ENCODE results near the gene PTPRM.

DNA sequence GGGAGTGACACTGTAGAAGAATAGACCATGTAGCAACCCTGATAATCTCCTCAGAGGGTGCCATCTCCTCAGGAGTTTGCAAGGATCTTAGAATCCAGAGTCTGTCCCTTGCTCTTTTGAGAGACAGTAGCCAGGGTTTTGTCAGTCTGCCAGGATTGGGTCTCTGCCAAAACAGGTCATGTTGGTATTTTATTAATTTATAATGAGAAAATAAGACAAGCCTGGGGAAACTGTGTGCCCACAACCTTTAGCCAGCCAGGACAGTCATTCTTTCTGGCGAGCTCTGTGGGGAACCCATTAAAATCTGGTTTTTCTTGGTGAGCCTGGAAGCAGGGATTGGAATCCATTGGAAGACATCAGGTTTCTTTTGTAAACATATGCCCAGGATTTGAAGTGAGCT, 78.6 kb downstream of the PTPRM start:
- TF ChIP-seq PATZ1 (CRISPR knock-in tag; IDR thresholded peaks at IDR 0.05; ENCODE audit: borderline replicate concordance): no peak
- no peak for TF ChIP-seq ZFP30 (CRISPR knock-in tag; IDR thresholded peaks at IDR 0.05)
- no peak for TF ChIP-seq ZNF565 (CRISPR knock-in tag; conservative IDR thresholded peaks at IDR 0.05; ENCODE audit: low read depth)
- TF ChIP-seq ARNTL (CRISPR knock-in tag; IDR thresholded peaks at IDR 0.05; ENCODE audit: borderline replicate concordance, low read depth): no peak
- no peak for TF ChIP-seq CSDC2 (CRISPR knock-in tag; IDR thresholded peaks at IDR 0.05)
- no peak for TF ChIP-seq RARB (CRISPR knock-in tag; IDR thresholded peaks at IDR 0.05)
- TF ChIP-seq ZFP3 (CRISPR knock-in tag; IDR thresholded peaks at IDR 0.05): no peak
- TF ChIP-seq OSR1 (CRISPR knock-in tag; IDR thresholded peaks at IDR 0.05): no peak

All from SK-N-SH treated with all-trans-retinoic acid at 6 μM for 48 hours (cell line).